Activated T-cell treated with anti-CD3 and anti-CD28 coated beads for 24 hours (primary cell): ENCODE measurements around the gene PHF13.
A peak's percentile ranks its signal among the peaks of the same experiment; 100 is the strongest.
"Not testable (repeated sequence)": the region's sequence is repeated elsewhere in the genome, so short reads cannot be mapped to it uniquely, and the experiment has no call there.

Experiments used
- DNase-seq: peaks from one replicate; pipeline ENCODE4 v3.0.0-alpha.2; 2020; ENCODE audit warnings: low read depth

Gene PHF13

DNA sequence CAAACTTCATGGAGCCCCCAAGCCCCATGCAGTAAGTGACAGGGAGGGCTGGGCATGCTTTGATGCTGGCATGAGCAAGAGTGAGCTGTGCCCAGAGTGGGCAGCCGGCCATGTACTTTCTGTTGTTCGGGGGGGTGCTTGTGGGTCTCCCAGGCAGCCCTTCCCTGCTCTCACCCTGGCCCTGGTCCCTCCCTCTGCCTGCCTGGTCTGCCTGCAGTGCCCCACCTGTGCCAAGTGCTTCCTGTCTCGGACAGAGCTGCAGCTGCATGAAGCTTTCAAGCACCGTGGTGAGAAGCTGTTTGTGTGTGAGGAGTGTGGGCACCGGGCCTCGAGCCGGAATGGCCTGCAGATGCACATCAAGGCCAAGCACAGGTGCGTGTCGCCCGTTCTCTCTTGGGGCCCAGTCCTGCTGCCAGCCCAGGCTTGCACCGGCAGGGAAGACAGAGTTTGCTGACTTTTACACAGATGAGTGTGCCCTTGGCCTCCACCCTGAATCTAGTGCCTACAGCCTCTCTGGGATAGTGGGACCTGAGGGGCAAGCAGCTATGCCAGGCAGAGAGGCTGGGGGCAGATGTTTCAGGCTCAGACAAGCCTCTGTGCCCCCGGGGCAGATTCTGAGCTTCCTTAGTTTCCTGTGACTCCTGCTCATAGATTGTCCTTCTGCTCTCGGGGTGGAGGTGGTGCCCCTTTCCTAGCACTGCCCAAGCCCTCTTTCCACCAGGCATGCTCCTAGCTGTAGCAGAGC, 26.1 kb upstream of the PHF13 start:
- DNase-seq = no peak

GRCh38 chr1:6588128-6588892, 25.2 kb upstream of the PHF13 start:
- no peak for DNase-seq

- no peak for DNase-seq
These were observed 24.5 kb upstream of the PHF13 start for GRCh38 chr1:6588893-6589520.

- no peak for DNase-seq
These were observed 23.5 kb upstream of the PHF13 start for GRCh38 chr1:6590046-6590445.

- DNase-seq = no peak
These were observed 22.3 kb upstream of the PHF13 start for GRCh38 chr1:6591222-6591621.

- DNase-seq = no peak
These were observed 21.9 kb upstream of the PHF13 start for GRCh38 chr1:6591644-6592043.

DNA sequence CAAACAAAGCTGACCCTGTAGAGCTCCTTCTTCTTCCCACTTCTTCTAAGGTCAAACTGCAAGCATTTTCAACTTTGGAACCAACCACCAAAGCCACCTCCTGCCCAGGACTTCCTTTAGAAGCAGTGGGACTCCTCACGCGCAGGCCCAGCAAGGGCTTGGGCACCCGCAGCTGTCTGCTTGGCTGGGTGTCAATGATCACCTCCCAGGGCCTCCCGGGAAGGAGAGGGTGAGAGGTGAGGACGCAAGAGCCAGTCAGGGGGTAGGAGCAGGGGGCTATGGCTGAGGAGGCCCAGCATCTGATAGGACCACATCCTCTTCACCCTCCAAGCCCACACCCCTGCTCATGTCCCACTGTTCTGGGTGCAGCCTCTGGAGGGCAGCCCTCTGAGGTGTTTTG, 21.1 kb upstream of the PHF13 start:
- DNase-seq = no peak

- DNase-seq = no peak
These were observed 20.5 kb upstream of the PHF13 start for GRCh38 chr1:6592865-6593593.

- no peak for DNase-seq
These were observed 19.7 kb upstream of the PHF13 start for GRCh38 chr1:6593810-6594209.

GRCh38 chr1:6594977-6595740, 18.4 kb upstream of the PHF13 start:
- DNase-seq = no peak

DNA sequence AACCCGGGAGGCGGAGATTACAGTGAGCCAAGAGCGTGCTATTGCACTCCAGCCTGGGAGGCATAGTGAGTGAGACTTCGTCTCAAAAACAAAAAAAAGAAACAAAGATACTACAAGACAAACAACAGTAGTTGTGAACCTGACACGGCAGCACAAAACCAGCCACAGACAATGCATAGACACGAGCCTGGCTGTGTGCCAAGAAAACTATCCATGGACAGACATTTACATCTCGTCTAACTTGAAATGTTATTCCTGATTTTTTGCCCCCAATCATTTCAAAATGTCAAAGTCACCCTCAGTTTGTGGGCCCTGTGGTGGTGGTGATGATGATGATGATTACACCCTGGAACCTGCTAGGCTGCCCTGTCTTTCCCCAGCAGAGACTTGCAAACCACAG, 17.2 kb upstream of the PHF13 start:
- no peak for DNase-seq

- DNase-seq = no peak
These were observed 16.4 kb upstream of the PHF13 start for GRCh38 chr1:6596886-6597776.

DNA sequence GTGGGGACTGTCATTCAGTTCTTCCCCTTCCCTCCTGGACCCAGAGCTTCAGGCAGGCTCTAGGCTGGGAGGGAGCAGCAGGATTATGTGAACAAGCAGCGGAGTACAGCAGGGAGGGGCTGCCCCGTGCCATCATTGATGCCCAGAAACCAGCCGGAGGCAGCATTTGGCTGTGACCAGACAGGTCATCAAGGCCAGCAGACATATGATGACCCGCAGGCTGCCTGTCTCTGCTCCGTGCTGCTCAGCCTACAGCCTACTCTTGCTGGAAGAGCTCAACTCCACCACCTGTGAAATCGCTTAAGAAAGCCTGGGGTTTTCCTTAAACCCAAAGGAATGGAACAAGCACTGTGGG, 15.8 kb upstream of the PHF13 start:
- DNase-seq = no peak

GRCh38 chr1:6599141-6599975, 14.2 kb upstream of the PHF13 start:
- DNase-seq = peak; percentile 48

DNA sequence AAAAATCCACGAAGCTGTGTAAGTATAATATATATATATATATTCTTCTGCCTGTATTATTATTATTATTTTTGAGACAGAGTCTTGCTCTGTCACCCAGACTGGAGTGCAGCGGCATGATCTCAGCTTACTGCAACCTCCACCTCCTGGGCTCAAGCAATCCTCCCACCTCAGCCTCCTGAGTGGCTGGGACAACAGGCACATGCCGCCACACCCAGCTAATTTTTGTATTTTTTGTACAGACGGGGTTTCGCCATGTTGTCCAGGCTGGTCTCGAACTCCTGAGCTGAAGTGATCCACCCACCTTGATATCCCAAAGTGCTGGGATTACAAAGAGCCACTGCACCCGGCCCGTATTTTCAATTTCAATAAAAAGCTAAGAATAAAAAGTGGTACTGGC, 13.5 kb upstream of the PHF13 start:
- not testable (repeated sequence) for DNase-seq

DNA sequence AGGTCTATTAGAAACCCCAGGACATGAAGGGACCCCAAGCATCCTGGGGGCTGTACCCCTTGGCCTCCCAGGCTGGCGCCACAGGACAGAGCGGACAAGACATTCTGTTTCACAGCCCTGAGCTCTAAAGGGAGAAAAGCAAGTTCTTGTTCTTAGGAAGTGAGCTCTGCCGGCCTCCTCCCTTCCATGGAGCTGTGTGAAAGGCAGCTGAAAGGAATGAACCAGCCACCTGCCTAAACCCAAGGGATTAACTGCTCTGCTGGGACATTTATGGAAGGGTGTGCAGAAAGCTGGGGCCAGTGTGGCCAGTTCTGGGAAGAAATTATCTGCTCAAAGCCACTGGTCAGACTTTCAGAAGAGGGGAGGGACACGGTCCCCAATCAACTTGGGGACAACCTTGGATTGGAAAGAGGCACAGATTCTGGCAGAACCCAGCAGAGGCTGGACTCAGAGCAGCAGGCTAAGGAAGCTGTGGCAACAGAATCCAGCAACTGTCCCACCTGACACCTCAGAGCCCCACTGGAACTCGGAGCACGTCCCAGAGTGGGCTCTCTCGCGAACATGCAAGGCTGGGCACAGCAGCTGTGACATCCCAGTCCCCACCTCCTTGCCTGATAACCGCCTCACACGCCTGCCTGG, 13.0 kb upstream of the PHF13 start:
- DNase-seq = no peak

- DNase-seq = peak; percentile 84
These were observed 12.2 kb upstream of the PHF13 start for GRCh38 chr1:6601049-6601922.

DNA sequence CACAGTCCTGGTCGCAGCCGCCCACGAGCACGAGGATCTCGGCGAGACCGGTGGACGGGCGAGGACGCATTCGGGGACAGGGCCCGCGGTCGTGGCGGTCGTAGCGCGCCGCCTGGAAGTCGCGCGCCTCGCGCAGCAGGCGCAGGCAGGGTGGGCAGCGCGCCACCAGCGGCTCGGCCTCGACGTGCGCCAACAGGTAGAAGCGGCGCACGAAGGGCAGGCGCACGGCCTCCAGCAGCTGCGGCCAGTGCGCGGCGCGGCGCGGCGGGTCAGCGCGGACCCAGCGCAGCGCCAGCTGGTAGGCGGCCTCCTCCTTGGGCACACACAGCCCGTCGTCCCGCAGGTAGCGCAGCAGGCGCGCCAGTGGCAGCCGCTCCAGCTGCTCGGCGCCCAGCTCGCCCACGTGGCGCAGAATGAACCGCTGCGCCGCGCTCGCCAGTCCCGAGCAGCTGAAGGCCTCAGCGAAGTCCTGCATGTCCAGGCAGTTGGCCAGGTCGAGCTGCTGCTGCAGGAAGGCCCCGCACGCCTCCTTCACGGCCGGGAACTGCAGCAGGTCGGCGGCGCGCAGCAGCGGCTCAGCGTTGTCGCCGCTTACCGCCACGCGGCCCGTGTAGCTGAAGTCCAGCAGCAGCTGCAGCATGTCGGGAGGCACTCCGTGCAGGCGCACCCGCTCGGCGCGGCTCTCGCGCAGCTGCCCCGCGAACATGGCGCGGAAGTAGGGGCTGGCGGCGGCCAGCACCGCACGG, 11.4 kb upstream of the PHF13 start:
- no peak for DNase-seq
